HL-60 (cell line): ENCODE data around the gene RASSF1.

ENCODE experiments used
- DNase-seq, 2 experiments: peaks; one replicate each; pipeline ENCODE4 v3.0.0-alpha.2; 2010 to 2020; ENCODE audit warnings: low read depth in 1 of 2, low spot score in 1 of 2
- H3K27ac ChIP-seq: fragments of 250-450 bp; sonication (Bioruptor Pico); replicated peaks from 2 replicates; pipeline ENCODE4 v1.5.1; 2020; ENCODE audit warnings: mild to moderate bottlenecking, moderate library complexity
- H3K27me3 ChIP-seq: fragments of 250-450 bp; sonication (Bioruptor Pico); 2 replicates; pipeline ENCODE4 v1.5.1; 2021; ENCODE audit warnings: mild to moderate bottlenecking, moderate library complexity; ENCODE audit not compliant: insufficient read depth, poor library complexity, severe bottlenecking
- H3K4me3 ChIP-seq: replicated peaks from 2 replicates; pipeline ENCODE4 v1.5.1; 2011; ENCODE audit warnings: mild to moderate bottlenecking, control low read depth, low read length; ENCODE audit not compliant: insufficient read depth
- CTCF ChIP-seq: IDR thresholded peaks from one replicate; pipeline ENCODE4 v1.5.1; 2011; ENCODE audit warnings: low read length, control low read depth, inconsistent platforms; ENCODE audit not compliant: insufficient read depth
- GABPA ChIP-seq: IDR thresholded peaks from 2 replicates; pipeline ENCODE4 v1.6.1; 2012; ENCODE audit warnings: low read depth
- POLR2AphosphoS5 ChIP-seq: IDR thresholded peaks from 2 replicates; pipeline ENCODE4 v1.6.1; 2012; ENCODE audit warnings: low read depth
- REST ChIP-seq: IDR thresholded peaks from 2 replicates; pipeline ENCODE4 v1.6.1; 2012; ENCODE audit warnings: low read depth; ENCODE audit not compliant: insufficient replicate concordance
- SPI1 ChIP-seq: IDR thresholded peaks from 2 replicates; pipeline ENCODE4 v1.6.1; 2012; ENCODE audit warnings: low read depth, mild to moderate bottlenecking, borderline replicate concordance

The RASSF1 gene

GRCh38 chr3:50350213-50350526 lies 9.5 kb upstream of the RASSF1 start:
- Histone ChIP-seq H3K27ac (peak overlapping the region; percentile 94), H3K27me3 (no peaks in the 10 kb centered on the region), H3K4me3 (peak overlapping the region; percentile 58)
- no peak for TF ChIP-seq SPI1
- no peak for TF ChIP-seq GABPA
- TF ChIP-seq REST, result no peak
- TF ChIP-seq POLR2AphosphoS5, result no peak
- no peak for TF ChIP-seq CTCF
- no peak for DNase-seq

GRCh38 chr3:50347187-50347813 lies 6.7 kb upstream of the RASSF1 start:
- Histone ChIP-seq H3K4me3 (no peak overlapping the region), H3K27ac (no peak overlapping the region), H3K27me3 (no peaks in the 10 kb centered on the region)
- DNase-seq, result peak in 1 of 2 experiments; percentile 73
- no peak for TF ChIP-seq POLR2AphosphoS5
- no peak for TF ChIP-seq REST
- TF ChIP-seq GABPA, result no peak
- no peak for TF ChIP-seq SPI1
- peak; percentile 23 for TF ChIP-seq CTCF

- no peaks in the 10 kb centered on the region for H3K27me3 ChIP-seq
- TF ChIP-seq GABPA (no peak), SPI1 (no peak), POLR2AphosphoS5 (no peak), CTCF (no peak), REST (no peak)
- 0 out of 2 replicates have a peak within 1 kb of the TSS, but pooled peaks have one; percentile 32 for H3K27ac ChIP-seq
- H3K4me3 ChIP-seq, result peak within 1 kb of the TSS; percentile 39
- DNase-seq, result peak in 1 of 2 experiments; percentile 74
Measured at GRCh38 chr3:50345586-50346234, 5.1 kb upstream of the RASSF1 start, which contains the start of gene ZMYND10. TSS of gene ZMYND10 (minus strand) at chr3:50345732. CDS start at chr3:50345579, 153 bp downstream.
